Stimulated activated CD8-positive, alpha-beta memory T cell treated with anti-CD3 and anti-CD28 coated beads, Interleukin-2, amount 100 ng/mL, for 48 hours (primary cell): ENCODE measurements around the gene PEA15.

Experiments
- DNase-seq, 2 donors: peaks; one replicate each; pipeline ENCODE4 v3.0.0-alpha.2; 2020; ENCODE audit warnings: low read depth in 2 of 2

The PEA15 gene

DNA sequence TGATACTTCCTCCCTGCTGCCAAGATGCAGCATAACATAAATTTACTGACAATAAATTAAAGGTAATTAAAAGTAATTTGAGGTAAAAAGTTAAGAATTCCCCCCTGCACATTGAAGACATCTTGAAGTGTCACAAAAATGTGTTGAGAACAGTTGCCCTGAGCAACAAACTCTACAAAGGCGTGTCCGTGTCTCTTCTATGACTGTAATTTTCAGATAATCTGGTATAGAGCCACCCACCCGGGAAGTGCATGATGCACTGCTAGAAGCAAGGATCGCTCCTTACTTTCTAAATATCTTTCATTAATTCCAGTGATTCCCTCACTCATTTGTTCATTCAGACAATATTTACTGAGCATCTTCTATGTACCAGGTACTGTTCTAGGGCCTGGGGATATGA, 25.8 kb upstream of the PEA15 start:
- no peak for DNase-seq

GRCh38 chr1:160186246-160186645, 18.9 kb upstream of the PEA15 start:
- DNase-seq = no peak

DNA sequence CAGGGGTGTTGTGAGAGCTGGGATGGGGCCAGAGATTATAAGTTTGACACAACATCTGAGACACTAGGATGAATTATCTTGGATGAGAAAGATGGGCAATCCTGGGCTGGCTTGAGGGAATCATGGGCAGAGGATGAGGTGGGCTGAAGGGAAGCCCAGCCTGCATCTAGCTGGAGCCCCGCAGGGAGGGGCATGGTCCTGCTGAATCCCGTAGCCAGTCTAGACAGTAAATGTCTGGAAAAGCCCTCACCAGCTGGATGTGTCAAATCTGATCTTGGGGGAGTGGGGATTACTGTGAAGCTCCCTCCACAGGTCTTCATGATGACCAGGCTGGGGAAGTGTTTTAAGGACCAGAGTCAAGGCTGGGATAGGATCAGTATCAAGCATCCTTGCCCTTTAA, 18.5 kb upstream of the PEA15 start:
- DNase-seq = no peak

DNA sequence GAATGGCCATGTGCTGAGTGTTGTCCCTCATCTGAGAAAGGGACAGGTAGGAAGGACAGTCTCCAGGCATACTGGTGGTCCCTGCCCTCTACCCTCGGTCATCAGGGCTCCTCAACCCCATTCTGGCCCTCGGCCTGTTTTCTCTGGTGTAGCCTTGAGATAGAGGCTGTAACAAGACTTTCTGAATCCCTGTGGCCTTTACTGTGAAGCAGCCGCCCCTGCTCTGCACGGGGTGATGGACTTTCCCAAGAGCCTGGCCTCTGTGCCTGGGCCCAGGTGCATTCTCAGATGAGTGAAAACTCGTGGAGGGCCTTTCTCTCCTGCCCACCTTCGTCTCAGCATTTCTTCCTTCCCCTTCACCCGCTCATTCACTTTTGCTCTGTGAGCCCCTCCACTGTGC, 17.8 kb upstream of the PEA15 start:
- no peak for DNase-seq

DNA sequence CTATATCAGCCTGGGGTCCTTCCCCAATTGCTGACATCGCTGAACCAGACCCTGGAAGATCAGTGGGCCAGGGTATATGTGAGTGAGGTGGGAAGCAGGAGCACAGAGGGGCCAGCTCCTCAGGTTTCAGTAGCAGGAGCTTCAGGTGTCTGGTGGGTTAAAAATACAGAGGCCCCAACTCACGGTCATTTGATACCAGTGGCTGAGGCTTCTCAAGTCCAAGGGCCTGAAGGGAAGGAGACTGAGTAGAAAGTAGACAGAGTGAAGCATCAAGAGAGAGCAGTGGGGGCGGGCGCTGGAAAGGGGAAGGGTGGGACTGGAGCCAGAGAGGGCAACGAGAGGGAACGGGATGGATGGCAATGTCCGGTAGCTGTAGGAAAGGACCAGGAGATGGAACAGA, 16.8 kb upstream of the PEA15 start:
- no peak for DNase-seq

GRCh38 chr1:160189649-160190625, 15.2 kb upstream of the PEA15 start, which contains the start of gene CASQ1:
Gene CASQ1, plus strand, starts transcription at chr1:160190575. Its CDS starts 177 bp downstream, at chr1:160190752.
- no peak for DNase-seq

DNA sequence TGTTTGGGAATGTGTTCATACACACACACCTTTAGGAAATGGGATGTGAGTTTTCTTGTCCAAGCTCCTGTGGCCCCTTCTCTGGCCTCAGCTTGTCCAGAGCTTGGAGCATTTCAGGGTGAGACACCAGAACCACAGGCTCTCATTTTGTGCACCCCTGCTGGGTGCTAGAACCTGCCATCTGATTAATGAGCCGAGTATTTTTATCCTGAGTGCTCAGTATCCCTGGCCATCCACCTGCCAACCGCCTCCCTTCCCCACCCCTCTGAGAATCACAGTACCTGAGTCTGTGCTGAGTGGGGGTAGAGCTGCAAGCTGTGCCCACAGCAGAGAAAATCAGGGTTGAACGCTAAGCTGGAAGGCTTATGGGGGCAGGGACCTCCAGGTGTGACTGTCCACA, 13.4 kb upstream of the PEA15 start:
- no peak for DNase-seq

GRCh38 chr1:160192234-160192633, 12.9 kb upstream of the PEA15 start:
- no peak for DNase-seq

- peak; percentile 69 to 74 for DNase-seq
These were observed 11.9 kb upstream of the PEA15 start for GRCh38 chr1:160193091-160193819.

DNA sequence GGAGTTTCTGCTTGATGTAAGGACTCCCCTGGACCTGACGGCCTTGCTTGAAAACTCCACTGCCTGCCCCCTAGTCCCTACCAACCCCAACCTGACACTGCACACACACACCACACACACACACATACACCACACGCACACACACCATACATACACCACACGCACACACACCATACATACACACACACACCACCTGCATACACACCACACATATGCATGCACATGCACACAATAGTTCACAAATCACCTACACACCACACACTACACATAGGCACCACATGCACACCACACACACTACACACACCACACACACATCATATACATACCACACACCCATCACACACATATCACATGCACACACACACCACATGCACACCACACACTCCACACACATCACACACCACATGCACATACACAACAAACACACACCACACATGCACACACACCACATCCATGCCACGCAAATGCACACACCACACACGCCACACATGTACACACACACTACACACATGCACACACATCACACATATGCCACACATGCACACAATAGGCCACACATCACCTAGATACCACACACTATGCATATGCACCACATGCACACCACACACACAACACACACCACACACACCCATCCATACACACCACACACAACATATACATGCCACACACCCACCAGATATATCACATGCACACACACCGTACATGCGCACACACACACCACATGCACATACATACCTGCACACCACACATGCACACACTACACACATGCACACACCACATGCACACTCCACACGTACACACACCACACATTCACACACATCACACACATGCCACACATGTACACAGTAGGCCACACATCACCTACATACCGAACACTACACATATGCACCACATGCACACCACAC, 11.1 kb upstream of the PEA15 start:
- DNase-seq = no peak

GRCh38 chr1:160194737-160195059, 10.5 kb upstream of the PEA15 start:
- DNase-seq = no peak

- no peak for DNase-seq
These were observed 9.0 kb upstream of the PEA15 start for GRCh38 chr1:160196143-160196542.

DNA sequence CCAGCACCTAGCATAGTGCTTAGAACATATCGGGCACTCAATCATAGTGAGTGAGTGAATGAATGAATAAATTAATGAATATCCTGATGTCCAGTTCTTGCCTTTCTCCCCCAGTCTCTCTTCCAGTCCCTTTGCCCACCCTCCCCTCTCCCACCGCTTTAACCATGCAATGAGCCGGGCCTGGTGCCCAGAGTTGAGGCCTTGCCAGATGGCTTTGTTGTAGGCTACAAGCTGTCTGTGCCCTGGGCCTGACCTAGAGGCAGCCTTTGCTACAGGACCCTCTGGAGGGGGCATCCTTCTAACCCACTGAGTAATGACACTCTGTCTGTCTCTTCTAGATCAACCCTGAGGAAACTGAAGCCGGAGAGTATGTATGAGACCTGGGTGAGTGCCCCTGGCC, 8.0 kb upstream of the PEA15 start:
- DNase-seq = no peak

DNA sequence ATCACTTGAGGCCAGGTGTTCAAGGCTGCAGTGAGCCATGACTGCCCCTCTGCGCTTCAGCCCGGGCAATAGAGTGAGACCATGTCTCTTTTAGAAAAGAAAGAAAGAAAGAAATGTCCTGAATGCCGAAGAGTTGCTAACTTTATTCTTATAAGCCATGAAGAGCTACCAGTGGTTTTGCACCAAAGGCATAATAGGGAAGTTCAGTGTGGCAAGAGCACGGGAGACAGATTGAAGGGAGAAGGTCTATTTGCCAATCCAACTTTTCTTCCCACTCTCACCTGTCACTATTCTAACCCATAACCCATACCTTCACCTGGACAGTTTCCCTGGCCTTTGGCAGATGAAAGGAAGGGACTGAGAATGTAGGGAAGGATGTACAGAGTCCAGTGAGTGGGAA, 4.4 kb upstream of the PEA15 start:
- DNase-seq = no peak

DNA sequence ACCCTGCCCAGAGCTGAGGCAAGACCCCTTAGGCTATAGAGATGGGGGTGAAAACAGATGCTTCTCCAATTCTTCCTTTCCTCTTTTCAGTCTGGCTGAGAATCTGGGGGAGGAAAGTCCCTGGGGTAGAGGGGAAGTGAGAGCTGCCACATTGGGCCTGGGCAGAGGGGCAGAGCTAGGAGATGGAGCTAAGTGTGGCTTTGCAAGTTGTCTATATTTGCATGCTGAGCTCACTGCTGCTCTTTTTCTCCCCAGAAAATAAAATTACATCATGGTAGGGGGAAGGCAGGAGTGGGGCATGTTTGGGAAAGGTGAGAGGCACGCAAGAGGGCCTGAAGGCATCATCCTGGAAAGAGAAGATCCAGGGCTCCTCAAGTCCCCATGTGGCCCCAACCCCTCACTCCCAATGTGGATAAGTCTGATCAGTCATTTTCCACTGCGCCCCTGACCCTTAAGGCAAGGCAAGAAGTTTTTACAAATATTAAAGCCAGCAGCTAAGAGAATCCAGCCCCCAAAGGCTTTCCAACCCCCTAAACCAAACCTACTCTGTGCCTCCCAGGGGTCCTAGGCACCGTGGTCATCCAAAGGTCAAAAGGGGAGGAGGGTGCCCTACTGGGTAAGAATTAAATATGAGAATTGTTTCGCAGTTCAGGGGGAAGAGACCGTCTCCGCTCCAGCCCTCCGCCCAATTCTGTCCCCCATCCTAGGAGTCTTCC, 500 bp upstream of the PEA15 start:
- DNase-seq = no peak

DNA sequence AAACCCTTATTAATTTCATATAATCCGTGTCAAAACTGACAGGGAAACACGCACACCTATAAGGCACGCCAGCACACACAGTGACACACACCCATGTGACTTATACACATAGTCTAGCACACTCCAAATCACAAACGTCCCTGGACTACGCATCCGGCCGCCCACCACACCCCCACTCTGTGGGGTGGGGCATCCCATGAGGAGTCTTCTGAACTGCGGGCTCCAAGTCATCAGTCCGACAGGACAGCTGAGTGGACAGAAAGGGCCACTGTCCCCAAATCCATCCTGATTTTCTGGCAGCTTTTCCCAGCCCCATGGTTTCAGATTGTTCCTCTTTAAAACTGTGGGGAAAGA, 829 bp downstream of the PEA15 start:
- peak; percentile 17 to 20 for DNase-seq

GRCh38 chr1:160206421-160207117, 1.4 kb downstream of the PEA15 start:
- DNase-seq = no peak

DNA sequence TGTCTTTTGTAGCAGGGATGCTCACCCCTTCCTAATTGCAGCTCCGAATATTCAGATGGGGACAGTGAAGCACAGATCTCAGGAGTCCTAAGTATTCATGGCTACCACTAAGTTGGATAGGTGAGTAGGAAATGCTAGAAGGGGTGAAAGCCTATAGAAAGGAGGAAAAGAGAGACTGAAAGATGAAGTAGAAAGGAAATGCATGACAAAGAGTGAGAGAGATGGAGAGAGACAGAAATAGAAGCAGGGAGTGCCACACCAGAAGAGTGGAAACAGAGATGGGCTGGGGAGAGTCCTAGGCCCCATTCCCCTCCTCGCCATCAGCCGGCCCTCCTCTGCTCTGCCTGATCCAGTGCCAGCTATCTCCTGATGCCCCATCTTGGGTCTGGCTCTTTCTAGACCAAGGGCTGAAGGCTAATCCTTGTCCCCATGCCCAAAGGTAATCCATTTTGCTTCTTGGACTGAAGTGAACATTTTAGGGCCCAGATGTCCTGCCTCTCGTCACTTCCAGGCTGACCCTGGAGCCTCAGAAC, 2.0 kb downstream of the PEA15 start:
- DNase-seq = no peak

DNA sequence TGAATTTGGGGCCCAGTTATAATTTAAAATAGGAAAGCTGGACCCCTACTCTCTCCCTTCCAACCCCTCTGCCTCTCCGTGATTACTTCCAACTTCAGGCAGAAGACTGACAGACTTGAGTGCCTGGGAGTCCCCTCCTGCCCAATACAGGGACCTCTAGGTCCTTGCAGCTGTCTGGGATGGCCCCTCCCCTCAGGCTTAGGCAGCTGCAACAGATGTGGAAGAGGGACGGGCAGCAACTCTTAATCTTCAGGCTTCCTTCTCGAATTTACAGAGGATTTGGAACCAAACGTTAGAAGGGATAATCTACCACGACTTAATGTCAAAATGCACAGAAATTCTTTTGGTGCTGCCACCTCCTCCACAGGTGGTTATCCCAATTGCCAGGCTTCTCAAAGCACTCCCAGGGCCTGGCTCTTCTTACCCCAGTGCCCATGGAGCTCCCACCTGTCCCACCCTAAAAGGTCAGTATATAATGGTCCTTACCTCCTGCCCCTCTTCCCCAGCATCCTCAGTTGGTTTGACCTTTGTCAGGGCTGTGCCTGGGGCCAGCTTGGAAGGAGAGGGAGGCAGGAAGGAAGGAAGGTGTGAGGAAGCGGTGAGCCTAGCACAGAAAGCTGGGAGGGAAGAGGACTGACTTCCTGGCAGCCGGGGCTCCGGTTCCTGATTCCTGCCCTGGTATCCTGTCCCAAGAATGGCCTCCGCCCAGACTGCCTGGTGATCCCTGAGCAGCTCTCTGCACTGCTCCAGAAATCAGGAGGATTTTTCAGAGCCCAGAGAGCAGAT, 2.8 kb downstream of the PEA15 start:
- DNase-seq = no peak
